PC-9 (cell line): Measurements from ENCODE around the gene F13A1.

ENCODE experiments used
- CTCF ChIP-seq: fragments of 200-600 bp; sonication (generic); conservative IDR thresholded peaks from 2 replicates; pipeline ENCODE4 v1.6.1; 2017; ENCODE audit warnings: mixed run types, antibody characterized with exemption, mild to moderate bottlenecking, moderate library complexity
- EZH2 ChIP-seq: fragments of 200-600 bp; sonication (generic); IDR thresholded peaks from 2 replicates; pipeline ENCODE4 v1.8.0; 2017; ENCODE audit warnings: antibody characterized with exemption, low read depth

GRCh38 chr6:6202886-6203285, 117.6 kb downstream of the F13A1 start:
- TF ChIP-seq CTCF (no peak), EZH2 (no peak)
